ENCODE results near the gene CCDC177.

CCDC177 gene

DNA sequence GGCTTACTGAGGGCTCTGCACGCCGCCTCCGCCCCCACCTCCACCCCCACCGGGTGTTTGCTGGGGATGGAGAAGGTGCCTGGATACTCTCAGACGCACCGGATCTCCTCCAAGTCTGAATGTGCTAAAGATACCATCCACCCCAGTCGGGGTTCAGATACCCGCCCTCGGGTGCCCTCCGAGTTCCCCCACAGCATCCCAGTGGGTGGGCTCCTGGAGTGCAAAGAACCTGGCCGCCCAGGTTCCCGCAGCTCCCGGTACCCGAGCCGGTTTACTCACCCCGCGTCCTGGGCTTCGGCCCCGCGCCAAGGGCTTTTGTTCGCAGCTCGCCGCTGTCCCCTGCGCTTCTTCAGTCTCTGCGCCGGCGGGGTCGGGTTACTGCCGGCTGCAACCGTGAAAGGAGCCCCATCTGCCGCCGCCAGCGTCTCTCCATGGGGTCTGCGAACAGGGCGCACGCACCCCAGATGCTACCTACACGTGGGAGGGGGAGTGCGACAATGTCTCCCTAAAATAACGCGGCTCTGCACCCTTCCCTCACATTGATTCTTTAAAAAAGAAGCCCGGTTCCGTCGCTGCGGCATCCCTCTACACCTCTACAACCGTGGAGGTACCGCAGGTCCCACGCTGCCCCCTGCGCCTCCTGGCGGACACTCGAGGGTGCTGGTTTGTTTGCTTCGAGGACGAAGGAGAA is at the start of gene CCDC177:
Gene CCDC177 (minus strand): TSS at position 609 of the 691 bp plus-strand sequence. CDS start 1,249 bp downstream, outside the sequence.
- DNase-seq = peak; percentile 31 to 47

- no peak for DNase-seq
These were observed 49.5 kb upstream of the CCDC177 start for GRCh38 chr14:69624136-69624535.

DNA sequence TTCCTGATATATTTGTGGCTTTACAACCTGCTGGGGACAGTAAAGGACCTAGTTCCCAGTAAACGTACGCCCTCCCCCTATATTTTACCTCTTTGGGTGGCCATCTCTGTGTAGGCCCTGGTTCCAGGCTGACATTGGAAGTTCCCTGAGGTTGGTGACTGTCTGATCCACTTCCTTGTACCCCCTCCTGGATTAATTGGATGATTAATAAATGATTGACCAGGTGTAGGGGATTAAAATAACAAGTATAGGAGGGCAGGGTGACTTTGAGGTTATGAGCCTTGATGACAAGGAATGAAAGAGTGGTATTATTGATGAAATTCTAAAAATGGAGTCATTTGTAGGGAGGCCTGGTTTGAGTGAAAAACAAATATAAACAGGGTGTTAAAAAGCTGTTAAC is 46.3 kb upstream of the CCDC177 start:
- DNase-seq = no peak

- peak; percentile 77 for DNase-seq
These were observed 45.5 kb upstream of the CCDC177 start for GRCh38 chr14:69620211-69620611.

DNA sequence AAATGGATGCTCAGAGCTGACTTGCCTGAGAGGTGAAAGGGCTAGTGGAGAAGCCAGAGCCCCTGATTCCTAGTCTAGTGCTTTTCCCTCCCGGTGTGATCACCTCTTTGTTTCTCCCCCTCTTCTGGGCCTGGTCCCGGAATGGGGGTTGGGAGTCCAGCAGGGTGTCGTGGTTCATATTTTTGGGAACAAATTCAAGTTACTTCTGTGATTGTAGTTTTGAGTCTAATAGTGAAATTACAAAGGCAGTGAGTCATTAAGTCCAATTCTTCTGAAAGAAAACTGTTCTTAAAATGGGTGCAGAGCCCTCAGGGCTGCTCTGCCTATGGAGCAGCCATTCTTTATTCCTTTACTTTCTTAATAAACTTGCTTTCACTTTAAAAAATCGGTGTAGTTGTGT is 44.3 kb upstream of the CCDC177 start:
- no peak for DNase-seq

GRCh38 chr14:69617796-69618195 is 43.1 kb upstream of the CCDC177 start:
- DNase-seq = no peak

- DNase-seq = no peak
These were observed 41.7 kb upstream of the CCDC177 start for GRCh38 chr14:69616408-69616773.

GRCh38 chr14:69615496-69616407 is 41.1 kb upstream of the CCDC177 start:
- peak; percentile 76 to 82 for DNase-seq

DNA sequence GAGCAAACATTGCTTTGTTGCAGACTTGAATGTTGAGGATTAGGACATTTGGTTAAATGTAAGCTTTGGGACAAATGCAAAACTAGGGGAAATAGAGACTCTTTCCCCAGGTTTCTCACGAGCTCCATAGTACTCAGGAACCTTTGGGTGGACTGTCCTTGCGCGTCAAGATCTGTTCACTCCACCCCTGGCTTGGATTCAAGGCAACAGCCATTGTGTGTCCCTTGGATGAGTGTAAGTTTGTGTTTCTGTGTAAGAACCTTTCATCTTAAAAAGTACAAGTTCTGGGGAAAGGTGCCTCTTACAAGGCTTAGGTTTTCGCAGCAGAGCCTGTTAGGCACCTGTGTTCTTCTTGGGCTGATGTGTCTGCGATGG is 40.4 kb upstream of the CCDC177 start:
- DNase-seq = no peak

DNA sequence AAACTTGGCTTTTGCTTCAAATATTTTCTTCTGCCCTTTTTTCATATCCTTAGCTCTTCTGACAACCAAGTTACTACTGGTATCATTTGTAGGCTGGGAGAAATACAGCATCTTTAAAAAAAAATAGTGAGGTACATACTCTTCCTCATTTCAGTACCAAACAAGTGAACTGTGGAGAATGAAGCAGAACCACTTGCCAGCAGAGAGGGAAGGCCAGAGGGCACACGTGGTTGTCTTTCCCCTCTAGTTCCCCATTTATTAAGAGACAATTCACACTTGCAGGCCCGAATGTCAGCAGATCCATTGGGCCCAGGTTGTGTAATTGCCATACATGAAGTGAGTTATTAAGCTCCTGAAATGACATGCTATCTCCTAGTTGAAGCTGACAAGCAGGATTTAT is 39.9 kb upstream of the CCDC177 start:
- DNase-seq = peak; percentile 93

- DNase-seq = no peak
These were observed 38.8 kb upstream of the CCDC177 start for GRCh38 chr14:69613312-69614073.

DNA sequence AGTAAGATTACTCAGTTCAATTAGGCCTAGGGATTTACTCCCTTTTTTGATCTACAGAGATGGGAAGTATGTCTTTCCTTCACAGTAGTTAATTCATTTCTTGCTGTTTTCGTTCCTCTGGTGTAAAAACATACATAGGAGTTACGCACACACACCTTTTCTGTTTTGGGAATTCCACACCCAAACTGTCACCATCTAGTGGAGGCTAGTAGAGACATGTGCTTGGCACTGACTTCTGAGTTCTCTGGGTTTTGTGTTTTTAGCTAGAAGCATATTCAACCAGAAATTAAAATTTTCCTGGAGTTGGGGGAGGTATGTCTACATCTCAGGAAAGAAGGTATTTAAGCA is 38.1 kb upstream of the CCDC177 start:
- DNase-seq = no peak

GRCh38 chr14:69612014-69612782 is 37.5 kb upstream of the CCDC177 start:
- peak; percentile 48 to 62 for DNase-seq

GRCh38 chr14:69611172-69612013 is 36.7 kb upstream of the CCDC177 start, which contains the start of gene SUSD6:
Gene SUSD6, plus strand, starts transcription at chr14:69611596. Its CDS starts 46,997 bp downstream, at chr14:69658593.
- peak; percentile 87 to 90 for DNase-seq

DNA sequence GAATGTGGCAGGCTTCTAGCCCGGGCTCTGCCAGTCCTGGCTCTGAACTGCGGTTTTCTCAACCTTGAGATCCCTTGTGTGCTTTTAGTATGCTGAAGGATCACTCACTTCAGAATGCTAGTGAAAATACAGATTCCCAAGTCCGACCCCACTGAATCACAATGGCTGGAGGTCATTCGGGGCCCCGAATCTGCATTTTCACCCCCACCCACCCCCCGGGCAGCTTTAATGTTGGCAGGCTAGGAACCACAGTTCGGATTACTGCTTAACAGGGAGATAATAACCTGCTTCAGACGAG is 36.2 kb upstream of the CCDC177 start:
- DNase-seq = no peak

DNA sequence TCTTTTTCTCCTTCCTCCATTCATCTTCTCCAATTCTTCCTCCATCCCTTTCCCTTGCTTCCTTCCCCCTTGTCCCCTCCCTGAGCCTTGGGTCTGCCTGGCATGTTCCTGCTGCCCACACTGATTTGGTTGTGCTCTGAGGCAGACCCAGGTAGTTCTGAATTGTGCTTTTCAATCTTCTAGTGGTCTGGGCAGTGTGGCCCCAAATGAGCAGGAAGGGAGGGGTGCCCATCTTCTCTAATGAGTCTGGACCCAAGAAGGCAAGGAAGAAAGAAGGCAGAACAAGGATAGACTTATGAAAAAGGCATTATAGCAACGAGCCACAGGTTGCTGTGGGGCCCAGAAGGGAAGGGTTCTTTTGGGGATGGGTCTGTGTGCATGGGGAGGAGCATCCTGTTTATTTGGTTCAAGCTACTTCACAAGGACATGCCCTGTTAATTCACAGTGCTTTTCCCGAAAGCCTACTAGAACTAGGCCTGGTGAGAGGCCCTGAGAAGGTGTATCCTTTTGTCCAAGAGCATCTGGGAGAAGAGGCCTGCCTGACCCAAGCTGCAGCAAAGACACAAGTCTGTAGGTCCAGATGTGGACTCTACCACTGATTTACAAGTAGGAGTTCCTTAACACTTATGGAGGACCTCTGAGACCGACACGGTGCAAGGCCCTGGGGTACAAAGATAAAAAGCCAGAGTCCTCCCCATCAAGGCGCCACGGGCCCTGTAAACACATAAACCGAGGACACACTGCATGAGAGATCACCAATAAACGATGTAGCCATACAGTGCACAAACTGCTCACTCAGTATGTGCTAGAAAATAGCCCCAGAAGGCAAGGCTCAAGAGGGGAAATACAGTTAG is 35.6 kb upstream of the CCDC177 start:
- no peak for DNase-seq

- DNase-seq = no peak
These were observed 31.9 kb upstream of the CCDC177 start for GRCh38 chr14:69606258-69607184.

- no peak for DNase-seq
These were observed 31.1 kb upstream of the CCDC177 start for GRCh38 chr14:69605738-69606137.

DNA sequence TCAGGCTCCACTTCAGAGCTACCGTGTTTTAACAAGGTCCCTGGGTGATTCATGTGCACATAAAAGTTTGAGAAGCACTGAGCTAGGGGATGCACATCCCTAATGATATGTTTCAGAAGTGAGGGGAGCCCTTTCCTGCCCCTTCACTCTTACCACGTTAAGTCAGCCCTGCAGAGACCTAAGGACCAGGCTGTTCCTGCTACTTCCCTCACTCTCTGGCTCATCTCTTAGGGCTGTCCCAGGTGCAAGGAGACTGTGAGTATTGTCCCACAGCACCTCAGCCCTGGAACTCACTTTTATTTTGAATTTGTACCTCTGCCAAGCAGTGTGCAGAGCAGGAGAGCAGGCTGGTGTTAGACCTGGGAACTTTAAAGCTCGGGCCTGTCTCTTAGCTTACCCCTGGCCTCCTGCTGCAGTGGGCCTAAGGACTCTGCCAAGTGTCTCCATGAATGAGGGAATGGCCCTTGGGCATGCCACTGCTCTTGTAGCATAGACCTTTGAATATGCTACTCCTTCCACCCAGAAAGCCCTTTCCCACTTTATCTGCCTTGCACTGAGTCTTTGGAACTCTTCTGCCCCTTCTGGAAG is 25.7 kb upstream of the CCDC177 start:
- DNase-seq = no peak

All from Kasumi-1 (cell line).